ENCODE measurements around the gene CIB1. TPM values are rescaled to one million over a fixed set of nuclear protein-coding genes. Genes with fewer than 3 reads are reported as not detected.
A peak's percentile ranks its signal among the peaks of the same experiment; 100 is the strongest.

The CIB1 gene
- total RNA-seq, 1 experiment from 2014 or later: 23.0 TPM

DNA sequence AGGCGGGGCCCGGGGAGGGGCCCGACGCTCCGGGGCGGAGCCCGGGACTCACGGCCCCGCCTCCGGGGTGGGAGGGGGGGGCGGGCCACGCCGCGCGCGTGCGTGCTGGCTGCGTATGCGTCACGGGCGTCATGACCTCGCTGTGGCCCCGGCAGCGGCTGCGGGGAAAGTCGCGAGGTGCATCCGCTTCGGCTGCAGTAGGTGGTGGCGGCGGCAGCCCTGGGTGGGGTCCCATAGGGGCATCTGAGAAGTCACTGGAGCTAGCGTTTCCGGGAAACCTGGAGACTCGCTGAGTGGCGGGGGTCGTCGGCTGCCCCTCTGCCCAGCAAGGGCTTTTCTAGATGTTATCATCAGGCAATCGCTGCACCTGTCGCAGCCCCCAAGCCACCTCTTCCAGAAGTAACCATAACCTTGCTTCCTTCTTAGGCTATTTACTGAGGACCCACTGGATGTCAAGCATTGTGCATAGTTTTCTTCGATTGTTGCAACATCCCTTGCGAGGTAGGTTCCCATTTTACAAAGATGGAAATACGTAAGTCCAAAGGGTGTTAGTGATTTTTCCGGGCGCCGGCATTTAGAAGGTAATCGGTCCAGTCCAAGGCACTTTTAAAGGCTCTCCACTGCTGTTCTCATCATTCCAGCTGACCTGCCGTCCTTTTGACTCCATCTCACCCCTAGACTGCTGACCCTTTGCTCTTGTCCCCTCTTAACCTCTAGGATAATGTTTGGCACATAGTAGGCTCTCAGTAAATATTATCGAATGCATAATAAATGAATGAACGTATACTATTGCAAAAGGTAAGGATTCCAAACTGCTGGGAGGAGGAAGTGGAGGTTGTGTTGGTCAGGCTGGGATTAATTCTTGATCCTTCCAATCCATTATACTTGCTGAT, 601 bp upstream of the CIB1 start, which contains the start of gene GDPGP1:
Gene GDPGP1 (plus strand): TSS at position 114 of the 893 bp plus-strand sequence. CDS start 6,700 bp downstream, outside the sequence.
- Histone ChIP-seq H3K56ac (ENCODE audit: insufficient read length, low read depth, low read length) (no peak within 1 kb of the TSS), H3K18ac (ENCODE audit: insufficient read length, low read depth, low read length) (no peak within 1 kb of the TSS), H3K4me2 (ENCODE audit: insufficient read depth, insufficient read length, low read length) (peak within 1 kb of the TSS; percentile 96), H3T11ph (ENCODE audit: low read length) (no peak within 1 kb of the TSS), H3K4ac (ENCODE audit: low read depth, low read length) (no peak within 1 kb of the TSS), H4K8ac (replicated peaks; ENCODE audit: insufficient read length, low read depth, low read length) (no peak within 1 kb of the TSS), H3K23me2 (ENCODE audit: insufficient read length, low read depth, low read length, poor library complexity, severe bottlenecking) (peaks cover 12% of the 10 kb centered on the region), H4K5ac (ENCODE audit: insufficient read length, low read depth, low read length) (no peak within 1 kb of the TSS), H4K91ac (ENCODE audit: insufficient read length, low read depth, low read length) (no peak within 1 kb of the TSS), H3K9me3 (ENCODE audit: control insufficient read depth, low read depth, low read length) (no peaks in the 10 kb centered on the region), H3K14ac (ENCODE audit: insufficient read depth, low read length) (no peak within 1 kb of the TSS; the same call in 1 of the 2 replicates), H2BK5ac (ENCODE audit: insufficient read length, low read length) (no peak within 1 kb of the TSS), H4K20me1 (ENCODE audit: control insufficient read depth, insufficient read depth, insufficient read length) (no peaks in the 10 kb centered on the region), H2AFZ (ENCODE audit: low read length) (peak within 1 kb of the TSS; percentile 72), H2BK15ac (ENCODE audit: low read depth, low read length) (no peak within 1 kb of the TSS), H3K4me1 (ENCODE audit: insufficient read depth, low read length) (no peaks in the 10 kb centered on the region; the same call in 1 of the 2 replicates), H2BK12ac (ENCODE audit: insufficient read length, low read depth, low read length) (no peak within 1 kb of the TSS), H3K23ac (ENCODE audit: insufficient read length, low read depth, low read length) (no peak within 1 kb of the TSS), H2BK120ac (ENCODE audit: low read depth, low read length, poor library complexity, severe bottlenecking) (no peak within 1 kb of the TSS), H3K79me2 (ENCODE audit: insufficient read depth, low read length) (no peaks in the 10 kb centered on the region), H2BK20ac (ENCODE audit: low read depth, low read length, poor library complexity, severe bottlenecking) (no peak within 1 kb of the TSS), H3K27me3 (ENCODE audit: insufficient read depth, low read length) (no peaks in the 10 kb centered on the region), H3K9ac (ENCODE audit: extremely low read depth, insufficient read length, low read length) (peak within 1 kb of the TSS; percentile 38), H3K79me1 (ENCODE audit: insufficient read depth, low read depth, low read length, poor library complexity, severe bottlenecking) (no peaks in the 10 kb centered on the region), H2AK5ac (ENCODE audit: insufficient read length, low read length) (no peak within 1 kb of the TSS), H3K27ac (ENCODE audit: insufficient read length, low read depth, low read length) (no peak within 1 kb of the TSS)
- peaks cover 1% of the 10 kb centered on the region; the same call in 1 of the 2 replicates for H3K27me3 Mint-ChIP-seq (ENCODE audit: low read depth)
- H3K27ac Mint-ChIP-seq: peak within 1 kb of the TSS in 1 of 3 experiments; percentile 83; a peak in 1 of 7 replicates
- no peak for DNase-seq
- TF ChIP-seq, protein P1, sequence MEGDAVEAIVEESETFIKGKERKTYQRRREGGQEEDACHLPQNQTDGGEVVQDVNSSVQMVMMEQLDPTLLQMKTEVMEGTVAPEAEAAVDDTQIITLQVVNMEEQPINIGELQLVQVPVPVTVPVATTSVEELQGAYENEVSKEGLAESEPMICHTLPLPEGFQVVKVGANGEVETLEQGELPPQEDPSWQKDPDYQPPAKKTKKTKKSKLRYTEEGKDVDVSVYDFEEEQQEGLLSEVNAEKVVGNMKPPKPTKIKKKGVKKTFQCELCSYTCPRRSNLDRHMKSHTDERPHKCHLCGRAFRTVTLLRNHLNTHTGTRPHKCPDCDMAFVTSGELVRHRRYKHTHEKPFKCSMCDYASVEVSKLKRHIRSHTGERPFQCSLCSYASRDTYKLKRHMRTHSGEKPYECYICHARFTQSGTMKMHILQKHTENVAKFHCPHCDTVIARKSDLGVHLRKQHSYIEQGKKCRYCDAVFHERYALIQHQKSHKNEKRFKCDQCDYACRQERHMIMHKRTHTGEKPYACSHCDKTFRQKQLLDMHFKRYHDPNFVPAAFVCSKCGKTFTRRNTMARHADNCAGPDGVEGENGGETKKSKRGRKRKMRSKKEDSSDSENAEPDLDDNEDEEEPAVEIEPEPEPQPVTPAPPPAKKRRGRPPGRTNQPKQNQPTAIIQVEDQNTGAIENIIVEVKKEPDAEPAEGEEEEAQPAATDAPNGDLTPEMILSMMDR (conservative IDR thresholded peaks at IDR 0.05): no peak
- H3K4me3 Mint-ChIP-seq: peak within 1 kb of the TSS; percentile 76 to 81
- no peaks in the 10 kb centered on the region for H3K9me3 Mint-ChIP-seq
- H3K4me1 Mint-ChIP-seq: peaks cover 15 to 16% of the 10 kb centered on the region in 2 experiments
- no CpG with 5 or more reads among the region's 49 CpGs for WGBS (ENCODE audit: extremely low coverage, insufficient read length, low lambda C conversion rate)
- H3K36me3 Mint-ChIP-seq (ENCODE audit: insufficient read depth in 1 of 3, low read depth in 3 of 3): peaks cover 9 to 28% (median 20%) of the 10 kb centered on the region in 3 experiments

All from H9 (cell line).